Thymus (tissue), 11 donors: ENCODE data around the gene SNX30. TPM values are rescaled to one million over a fixed set of nuclear protein-coding genes. Genes with fewer than 3 reads are reported as not detected.

ENCODE experiments used
- DNase-seq, 9 donors: peaks; one replicate each; pipeline ENCODE4 v3.0.0-alpha.2; 2013; ENCODE audit warnings: low spot score in 9 of 9, low read depth in 6 of 9, missing footprints in 1 of 9
- H3K27ac ChIP-seq, 2 donors: one replicate each; pipeline ENCODE4 v1.5.1; 2013; ENCODE audit warnings: control low read depth in 1 of 2, low read depth in 1 of 2, low read length in 1 of 2, mild to moderate bottlenecking in 1 of 2, moderate library complexity in 1 of 2
- H3K27me3 ChIP-seq, 2 donors: one replicate each; pipeline ENCODE4 v1.5.1; 2013; ENCODE audit warnings: low read length in 1 of 2; ENCODE audit not compliant: control insufficient read depth in 2 of 2, insufficient read depth in 1 of 2
- H3K36me3 ChIP-seq, 2 donors: one replicate each; pipeline ENCODE4 v1.5.1; 2013; ENCODE audit warnings: low read length in 1 of 2, mild to moderate bottlenecking in 1 of 2, moderate library complexity in 1 of 2; ENCODE audit not compliant: control insufficient read depth in 2 of 2, insufficient read depth in 2 of 2
- H3K4me1 ChIP-seq, 2 donors: one replicate each; pipeline ENCODE4 v1.5.1; 2013; ENCODE audit warnings: low read length in 2 of 2; ENCODE audit not compliant: control insufficient read depth in 2 of 2, insufficient read depth in 2 of 2
- H3K4me3 ChIP-seq, 2 donors: one replicate each; pipeline ENCODE4 v1.5.1; 2013; ENCODE audit warnings: low read length in 2 of 2, control low read depth in 1 of 2, mild to moderate bottlenecking in 1 of 2
- H3K9me3 ChIP-seq, 2 donors: one replicate each; pipeline ENCODE4 v1.5.1; 2013; ENCODE audit warnings: low read length in 1 of 2, mild to moderate bottlenecking in 1 of 2; ENCODE audit not compliant: control insufficient read depth in 2 of 2, insufficient read depth in 1 of 2
- whole genome bisulfite sequencing: extraction: QIAGEN DNeasy Blood & Tissue Kit; methylation state at CpG from one replicate; pipeline ENCODE4 v1.1.7; 2013; 5-methylcytosine and 5-hydroxymethylcytosine counted together
- polyA plus RNA-seq: library from polyadenylated mRNA; stranded (reverse); fragments of 200-250 nt; gene quantifications from one replicate; pipeline ENCODE4 v1.2.3, GENCODE V29; 2013
- total RNA-seq: library from RNA; stranded (reverse); fragments of 120-200 nt; gene quantifications from one replicate; pipeline ENCODE4 v1.2.4, GENCODE V29; 2013
- donor health status: healthy.

SNX30 gene
- total and polyA plus RNA-seq, 2 donors: 4.2 to 4.8 TPM

DNA sequence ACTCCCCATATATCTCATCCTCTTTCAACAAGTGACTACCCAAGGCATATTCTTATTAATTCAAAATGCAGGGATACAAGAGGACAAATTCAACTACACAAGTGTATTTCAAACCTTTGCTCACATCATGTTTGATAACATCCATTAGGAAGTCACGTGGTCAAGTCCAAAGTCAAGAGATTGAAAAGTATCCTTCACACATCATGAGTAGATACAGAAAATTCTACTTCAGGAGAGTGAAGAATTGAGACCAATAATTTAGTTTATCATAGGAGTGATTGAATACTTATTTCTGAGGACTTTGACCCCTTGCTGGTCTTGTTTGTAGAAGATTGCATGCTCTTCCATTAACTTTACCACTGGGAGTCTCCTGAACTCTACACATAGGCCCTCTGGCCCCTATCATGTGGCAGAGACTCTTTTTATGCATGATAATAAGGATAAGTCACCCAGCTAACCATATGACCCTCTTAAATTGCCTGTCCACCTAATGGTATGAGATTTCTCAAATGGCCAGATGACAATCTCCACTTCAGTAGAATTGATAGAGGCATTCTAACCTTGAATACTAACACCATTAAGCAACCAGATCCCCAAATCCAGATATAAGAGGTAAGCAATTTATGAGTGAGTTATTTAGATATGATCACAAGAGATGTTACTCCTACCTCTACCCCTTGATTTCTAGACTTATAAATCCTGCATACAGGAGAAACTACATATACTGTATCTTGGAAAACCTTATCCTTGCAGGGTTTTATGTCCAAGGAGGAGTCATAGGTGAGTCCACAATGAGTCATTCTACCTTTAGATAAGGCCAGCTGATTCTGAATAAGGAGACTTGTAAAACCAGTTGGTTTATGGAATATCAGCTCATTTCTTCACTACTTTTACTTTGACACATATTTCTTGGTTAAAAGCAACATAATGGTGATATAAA lies 166.8 kb downstream of the SNX30 start:
- no peak for DNase-seq
- Histone ChIP-seq H3K4me1 (no peaks in the 10 kb centered on the region), H3K27ac (no peak overlapping the region), H3K4me3 (no peak overlapping the region), H3K9me3 (no peaks in the 10 kb centered on the region), H3K27me3 (no peaks in the 10 kb centered on the region), H3K36me3 (no peaks in the 10 kb centered on the region)
- WGBS: 90% methylated on average over 1 of the region's 1 CpG

DNA sequence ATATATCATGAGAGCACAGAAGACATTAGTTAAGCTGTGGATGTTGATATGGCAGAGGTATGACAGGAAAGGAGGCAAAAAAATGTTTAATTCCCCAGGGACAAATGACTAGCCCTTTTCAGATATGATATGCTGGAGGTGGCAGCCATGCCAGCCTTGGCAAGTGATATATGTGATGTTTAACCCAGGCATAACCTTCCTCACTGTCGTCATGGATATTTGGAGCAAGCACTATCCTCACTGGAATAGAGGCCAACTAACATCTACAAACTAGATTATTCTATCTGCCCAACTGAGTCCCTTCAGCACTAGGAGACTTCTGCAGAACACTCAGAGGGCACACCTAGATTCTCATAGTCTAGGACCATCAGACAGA lies 167.4 kb downstream of the SNX30 start:
- Histone ChIP-seq H3K27me3 (no peaks in the 10 kb centered on the region), H3K9me3 (no peaks in the 10 kb centered on the region), H3K27ac (no peak overlapping the region), H3K36me3 (no peaks in the 10 kb centered on the region), H3K4me1 (no peaks in the 10 kb centered on the region), H3K4me3 (no peak overlapping the region)
- 91% methylated on average over 1 of the region's 1 CpG for WGBS
- no peak for DNase-seq

DNA sequence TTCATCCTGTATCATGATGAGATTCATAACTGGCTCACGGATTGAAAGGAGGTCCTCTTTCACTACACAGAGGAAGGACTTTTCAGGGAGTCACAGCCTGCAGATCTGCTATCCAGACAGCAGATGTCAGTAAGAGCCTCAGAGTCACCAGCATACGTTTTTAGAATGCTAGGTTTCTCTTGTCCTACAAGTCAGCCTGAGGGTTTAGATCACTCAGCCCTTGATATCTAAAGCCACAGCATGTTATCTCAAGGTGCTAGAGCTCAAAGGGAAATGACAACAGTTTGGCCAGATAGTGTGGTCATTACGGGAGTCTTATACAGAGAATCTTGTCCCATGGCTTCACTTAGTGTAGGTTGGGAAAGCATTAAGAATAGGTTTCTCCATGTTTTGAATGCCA lies 171.0 kb downstream of the SNX30 start:
- Histone ChIP-seq H3K27me3 (no peaks in the 10 kb centered on the region), H3K9me3 (no peaks in the 10 kb centered on the region)
- WGBS: 36% methylated on average over 3 of the region's 3 CpGs

More for the DNA sequence above, 171.0 kb downstream of the SNX30 start:
- Histone ChIP-seq H3K4me1 (no peaks in the 10 kb centered on the region), H3K27ac (no peak overlapping the region), H3K4me3 (no peak overlapping the region), H3K36me3 (no peaks in the 10 kb centered on the region)
- DNase-seq: peak in 5 of 9 donors; percentile 9 to 41 (median 27)

Other genes with a start within 250 kb of the SNX30 start
- 23.0 TPM for gene INIP, start 32.6 kb upstream of the SNX30 start, total RNA-seq
- 21.1 TPM for gene INIP, start 32.6 kb upstream of the SNX30 start, polyA plus RNA-seq
- gene SLC46A2, start 140.1 kb downstream of the SNX30 start, total RNA-seq: 24.6 TPM
- 0.98 TPM for gene SLC46A2, start 140.1 kb downstream of the SNX30 start, polyA plus RNA-seq